ENCODE results near the gene PTRHD1. TPM values are rescaled to one million over a fixed set of nuclear protein-coding genes. Genes with fewer than 3 reads are reported as not detected.

The PTRHD1 gene
- total and polyA plus RNA-seq, 8 donors, result 8.4 to 41.0 (median 22.8) TPM

DNA sequence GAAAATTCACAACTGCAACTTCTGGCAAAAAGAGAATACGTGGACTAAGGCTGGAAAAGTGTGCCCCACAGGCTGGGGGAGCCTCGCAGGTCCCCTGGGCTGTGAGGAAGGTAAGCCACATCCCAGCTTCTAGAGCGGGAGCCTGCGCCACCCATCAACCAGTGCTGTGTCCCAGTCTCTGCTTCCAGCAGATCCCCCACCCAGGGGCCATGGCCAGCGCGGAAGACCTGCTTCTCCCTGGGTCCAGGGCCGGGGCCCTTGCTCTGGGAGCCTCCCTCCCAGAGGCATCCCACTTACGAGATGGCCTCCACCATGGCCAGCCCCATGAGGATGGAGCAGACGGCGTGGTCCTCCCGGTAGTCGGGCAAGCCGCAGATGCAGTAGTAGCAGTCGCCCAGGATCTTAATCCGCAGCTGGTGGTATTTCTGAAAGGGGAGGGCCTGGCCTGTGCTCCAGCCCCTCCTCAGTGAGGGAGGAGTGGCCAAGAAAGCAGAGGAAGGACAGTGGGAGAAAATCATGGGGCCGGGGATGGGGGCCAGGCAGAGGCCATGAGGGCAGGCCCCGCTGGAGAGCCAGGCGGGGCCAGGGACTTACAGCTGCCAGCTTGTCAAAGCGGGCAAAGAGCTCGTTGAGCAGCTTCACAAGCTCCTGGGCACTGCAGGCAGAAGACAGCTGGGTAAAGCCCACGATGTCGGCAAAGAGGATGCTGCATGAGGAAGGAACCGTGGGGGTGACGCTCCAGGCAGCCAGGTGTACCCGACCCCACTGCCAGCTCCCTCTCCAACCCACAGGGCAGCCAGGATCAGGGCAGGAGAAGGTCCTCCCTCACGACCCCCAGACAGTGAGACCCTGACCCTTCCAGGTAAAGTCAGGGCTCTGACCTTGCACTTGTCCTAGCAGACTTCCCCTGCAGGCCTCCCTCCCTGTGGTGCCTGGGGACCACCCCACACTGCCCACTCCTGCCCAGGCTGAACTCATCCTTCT is 48.1 kb upstream of the PTRHD1 start:
- Histone ChIP-seq H3K4me3 (no peak overlapping the region), H3K27me3 (no peaks in the 10 kb centered on the region), H3K36me3 (peaks cover 0 to 65% (median 51%) of the 10 kb centered on the region in 4 donors), H3K9me3 (no peaks in the 10 kb centered on the region), H3K4me1 (no peaks in the 10 kb centered on the region), H3K27ac (no peak overlapping the region)
- DNase-seq, result no peak
- intact Hi-C loops (cut with DNase I; ENCODE audit: low total_unique reads), result no loop called here
- 77 to 92% (median 89%) methylated on average over 19 to 26 of the region's 26 CpGs for WGBS, 5 donors
- TF ChIP-seq POLR2AphosphoS5 (IDR thresholded peaks at IDR 0.05), result no peak
- TF ChIP-seq, protein P1, sequence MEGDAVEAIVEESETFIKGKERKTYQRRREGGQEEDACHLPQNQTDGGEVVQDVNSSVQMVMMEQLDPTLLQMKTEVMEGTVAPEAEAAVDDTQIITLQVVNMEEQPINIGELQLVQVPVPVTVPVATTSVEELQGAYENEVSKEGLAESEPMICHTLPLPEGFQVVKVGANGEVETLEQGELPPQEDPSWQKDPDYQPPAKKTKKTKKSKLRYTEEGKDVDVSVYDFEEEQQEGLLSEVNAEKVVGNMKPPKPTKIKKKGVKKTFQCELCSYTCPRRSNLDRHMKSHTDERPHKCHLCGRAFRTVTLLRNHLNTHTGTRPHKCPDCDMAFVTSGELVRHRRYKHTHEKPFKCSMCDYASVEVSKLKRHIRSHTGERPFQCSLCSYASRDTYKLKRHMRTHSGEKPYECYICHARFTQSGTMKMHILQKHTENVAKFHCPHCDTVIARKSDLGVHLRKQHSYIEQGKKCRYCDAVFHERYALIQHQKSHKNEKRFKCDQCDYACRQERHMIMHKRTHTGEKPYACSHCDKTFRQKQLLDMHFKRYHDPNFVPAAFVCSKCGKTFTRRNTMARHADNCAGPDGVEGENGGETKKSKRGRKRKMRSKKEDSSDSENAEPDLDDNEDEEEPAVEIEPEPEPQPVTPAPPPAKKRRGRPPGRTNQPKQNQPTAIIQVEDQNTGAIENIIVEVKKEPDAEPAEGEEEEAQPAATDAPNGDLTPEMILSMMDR (IDR thresholded peaks at IDR 0.05), result no peak
- no peak for TF ChIP-seq POLR2A (IDR thresholded peaks at IDR 0.05)
- TF ChIP-seq EP300 (IDR thresholded peaks at IDR 0.05), result no peak

DNA sequence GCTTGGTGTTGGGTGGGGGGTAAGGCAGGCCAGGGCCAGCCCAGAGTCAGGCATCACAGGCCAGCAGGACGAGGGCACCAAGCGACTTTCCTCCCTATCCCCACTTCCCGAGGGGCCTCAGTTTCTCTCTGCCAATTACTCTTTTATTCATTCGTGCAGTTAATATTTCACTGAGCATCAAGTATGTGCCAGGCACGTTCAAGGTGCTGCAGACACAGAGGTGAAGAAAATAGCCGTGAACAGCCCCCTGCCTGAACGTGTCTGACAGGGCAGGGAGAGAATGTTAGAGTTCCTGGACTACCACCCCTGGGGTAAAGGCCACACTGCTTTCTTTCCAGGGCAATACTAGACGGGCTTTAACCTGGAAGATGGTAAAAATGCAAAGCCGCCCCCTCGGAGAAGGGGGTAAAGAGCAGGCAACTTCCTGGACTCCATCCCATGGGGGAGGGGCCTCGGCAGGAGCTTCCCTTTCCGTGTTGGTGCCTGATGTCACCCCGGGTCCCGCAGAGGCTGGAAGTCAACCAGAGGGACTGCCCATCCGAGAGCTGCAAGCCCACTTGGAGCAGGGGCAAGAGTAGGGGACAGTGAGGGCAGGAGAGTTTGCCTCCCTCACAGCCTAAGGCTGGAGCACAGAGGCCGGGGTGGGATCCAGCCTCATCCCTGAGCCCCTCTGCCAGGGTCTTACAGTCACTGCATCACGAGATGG is 47.1 kb upstream of the PTRHD1 start:
- Histone ChIP-seq H3K27ac (no peak overlapping the region), H3K4me3 (no peak overlapping the region), H3K27me3 (no peaks in the 10 kb centered on the region), H3K4me1 (no peaks in the 10 kb centered on the region), H3K36me3 (peaks cover 0 to 74% (median 60%) of the 10 kb centered on the region in 4 donors), H3K9me3 (no peaks in the 10 kb centered on the region)
- WGBS, 5 donors, result 74 to 82% (median 79%) methylated on average over 17 of the region's 17 CpGs
- intact Hi-C loops (cut with DNase I; ENCODE audit: low total_unique reads), result no loop called here
- TF ChIP-seq EP300 (IDR thresholded peaks at IDR 0.05), result no peak
- no peak for TF ChIP-seq POLR2AphosphoS5 (IDR thresholded peaks at IDR 0.05)
- TF ChIP-seq, protein P1 (IDR thresholded peaks at IDR 0.05), result no peak
- no peak for TF ChIP-seq POLR2A (IDR thresholded peaks at IDR 0.05)
- no peak for DNase-seq

DNA sequence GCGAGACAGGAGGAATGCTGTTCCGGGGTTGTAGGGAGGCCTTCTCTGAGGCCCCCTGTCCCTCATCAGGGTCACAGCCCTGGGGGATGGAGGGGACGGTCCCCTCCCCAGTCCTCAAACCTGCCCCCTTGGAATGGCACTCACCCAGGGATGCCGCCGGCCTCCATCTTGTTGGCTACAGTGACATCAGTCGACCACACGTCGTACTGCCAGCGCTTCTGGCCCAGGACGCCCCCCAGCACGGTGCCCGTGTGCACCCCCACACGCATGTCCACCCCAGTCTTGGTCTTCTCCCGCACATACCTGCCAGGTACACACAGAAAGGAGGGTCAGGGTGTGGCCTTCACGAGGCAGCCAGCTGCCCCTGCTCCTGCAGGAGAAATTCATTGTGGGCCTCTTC is 46.5 kb upstream of the PTRHD1 start:
- intact Hi-C loops (cut with DNase I; ENCODE audit: low total_unique reads), result no loop called here
- H3K9me3 ChIP-seq, result no peaks in the 10 kb centered on the region
- H3K27ac ChIP-seq, result no peak overlapping the region
- H3K4me3 ChIP-seq, result no peak overlapping the region
- 92 to 96% (median 93%) methylated on average over 10 to 15 of the region's 15 CpGs for WGBS, 5 donors
- peaks cover 0 to 80% (median 66%) of the 10 kb centered on the region in 4 donors for H3K36me3 ChIP-seq
- DNase-seq, result no peak
- H3K4me1 ChIP-seq, result no peaks in the 10 kb centered on the region
- no peaks in the 10 kb centered on the region for H3K27me3 ChIP-seq
- TF ChIP-seq POLR2AphosphoS5 (IDR thresholded peaks at IDR 0.05) (no peak), EP300 (IDR thresholded peaks at IDR 0.05) (no peak), POLR2A (IDR thresholded peaks at IDR 0.05) (no peak)
- TF ChIP-seq, protein P1 (IDR thresholded peaks at IDR 0.05), result no peak

DNA sequence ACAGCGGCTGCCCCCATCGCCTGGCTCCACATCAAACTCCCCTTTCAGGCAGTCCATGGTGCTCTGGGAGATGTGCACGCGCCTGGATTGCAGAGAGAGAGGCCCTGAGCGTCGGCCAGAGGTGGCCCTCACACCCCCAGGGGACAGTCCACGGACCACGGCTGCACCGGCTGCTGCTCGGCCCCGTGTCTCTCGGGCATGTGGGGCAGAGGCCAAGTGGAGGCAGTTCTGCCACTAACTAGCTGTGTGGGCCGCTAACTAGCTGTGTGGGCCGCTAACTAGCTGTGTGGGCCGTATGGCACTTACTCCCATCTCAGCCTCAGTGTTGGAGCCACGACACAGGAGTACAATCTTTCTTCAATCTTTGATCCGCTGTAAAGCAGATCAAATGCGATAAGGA is 45.4 kb upstream of the PTRHD1 start:
- H3K27ac ChIP-seq, result no peak overlapping the region
- intact Hi-C loops (cut with DNase I; ENCODE audit: low total_unique reads), result no loop called here
- peaks cover 0 to 92% (median 78%) of the 10 kb centered on the region in 4 donors for H3K36me3 ChIP-seq
- TF ChIP-seq, protein P1 (IDR thresholded peaks at IDR 0.05), result no peak
- no peak for TF ChIP-seq POLR2A (IDR thresholded peaks at IDR 0.05)
- no peak for TF ChIP-seq POLR2AphosphoS5 (IDR thresholded peaks at IDR 0.05)
- no peak for TF ChIP-seq EP300 (IDR thresholded peaks at IDR 0.05)
- H3K9me3 ChIP-seq, result no peaks in the 10 kb centered on the region
- no peak overlapping the region for H3K4me3 ChIP-seq
- H3K4me1 ChIP-seq, result no peaks in the 10 kb centered on the region
- no peaks in the 10 kb centered on the region for H3K27me3 ChIP-seq
- 95 to 97% (median 95%) methylated on average over 17 to 18 of the region's 18 CpGs for WGBS, 5 donors
- DNase-seq, result no peak

Measured in stomach (tissue), 9 donors.